NB4 (cell line): ENCODE data around the gene KIAA1217.

ENCODE experiments used
- DNase-seq: peaks from one replicate; pipeline ENCODE4 v3.0.0; 2010; ENCODE audit warnings: low read depth
- H3K4me3 ChIP-seq: one replicate; pipeline ENCODE4 v1.5.1; 2011; ENCODE audit warnings: mild to moderate bottlenecking, low read depth, low read length, moderate library complexity
- MYC ChIP-seq: IDR thresholded peaks from 2 replicates; pipeline ENCODE4 v1.6.1; 2011; ENCODE audit warnings: low read depth, low read length
- POLR2A ChIP-seq: IDR thresholded peaks from 2 replicates; pipeline ENCODE4 v1.6.1; 2011; ENCODE audit warnings: mild to moderate bottlenecking; ENCODE audit not compliant: insufficient read length; ENCODE audit errors: extremely low read depth
- TF ChIP-seq, protein P1 (sequence below): IDR thresholded peaks from 2 replicates; pipeline ENCODE4 v1.6.1; 2011; ENCODE audit warnings: low read depth, low read length
- TF ChIP-seq, protein P2 (sequence below): IDR thresholded peaks from one replicate; pipeline ENCODE4 v1.5.1; 2012; ENCODE audit warnings: low read depth, low read length

KIAA1217 gene

DNA sequence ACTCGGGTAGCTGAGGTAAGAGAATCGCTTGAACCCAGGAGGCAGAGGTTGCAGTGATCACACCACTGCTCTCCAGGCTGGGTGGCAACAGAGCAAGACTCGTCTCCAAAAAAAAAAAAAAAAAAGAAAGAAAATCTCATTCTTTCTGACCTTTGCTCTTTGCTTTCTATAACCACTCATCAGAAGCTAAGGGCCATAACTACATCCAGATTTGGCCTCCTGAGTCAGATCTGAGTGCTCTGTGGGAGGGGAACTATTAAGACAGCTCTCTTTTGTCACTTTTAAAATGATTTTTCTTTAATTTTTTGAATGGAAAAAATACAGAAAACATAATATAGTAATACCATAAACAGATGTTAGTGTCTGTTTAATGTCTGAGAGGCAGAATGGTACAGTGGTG, 210.1 kb downstream of the KIAA1217 start:
- H3K4me3 ChIP-seq, result no peak overlapping the region
- TF ChIP-seq, protein P1, sequence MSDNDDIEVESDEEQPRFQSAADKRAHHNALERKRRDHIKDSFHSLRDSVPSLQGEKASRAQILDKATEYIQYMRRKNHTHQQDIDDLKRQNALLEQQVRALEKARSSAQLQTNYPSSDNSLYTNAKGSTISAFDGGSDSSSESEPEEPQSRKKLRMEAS, result no peak
- TF ChIP-seq MYC (no peak), POLR2A (no peak)
- TF ChIP-seq, protein P2, sequence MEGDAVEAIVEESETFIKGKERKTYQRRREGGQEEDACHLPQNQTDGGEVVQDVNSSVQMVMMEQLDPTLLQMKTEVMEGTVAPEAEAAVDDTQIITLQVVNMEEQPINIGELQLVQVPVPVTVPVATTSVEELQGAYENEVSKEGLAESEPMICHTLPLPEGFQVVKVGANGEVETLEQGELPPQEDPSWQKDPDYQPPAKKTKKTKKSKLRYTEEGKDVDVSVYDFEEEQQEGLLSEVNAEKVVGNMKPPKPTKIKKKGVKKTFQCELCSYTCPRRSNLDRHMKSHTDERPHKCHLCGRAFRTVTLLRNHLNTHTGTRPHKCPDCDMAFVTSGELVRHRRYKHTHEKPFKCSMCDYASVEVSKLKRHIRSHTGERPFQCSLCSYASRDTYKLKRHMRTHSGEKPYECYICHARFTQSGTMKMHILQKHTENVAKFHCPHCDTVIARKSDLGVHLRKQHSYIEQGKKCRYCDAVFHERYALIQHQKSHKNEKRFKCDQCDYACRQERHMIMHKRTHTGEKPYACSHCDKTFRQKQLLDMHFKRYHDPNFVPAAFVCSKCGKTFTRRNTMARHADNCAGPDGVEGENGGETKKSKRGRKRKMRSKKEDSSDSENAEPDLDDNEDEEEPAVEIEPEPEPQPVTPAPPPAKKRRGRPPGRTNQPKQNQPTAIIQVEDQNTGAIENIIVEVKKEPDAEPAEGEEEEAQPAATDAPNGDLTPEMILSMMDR, result no peak
- DNase-seq, result no peak

DNA sequence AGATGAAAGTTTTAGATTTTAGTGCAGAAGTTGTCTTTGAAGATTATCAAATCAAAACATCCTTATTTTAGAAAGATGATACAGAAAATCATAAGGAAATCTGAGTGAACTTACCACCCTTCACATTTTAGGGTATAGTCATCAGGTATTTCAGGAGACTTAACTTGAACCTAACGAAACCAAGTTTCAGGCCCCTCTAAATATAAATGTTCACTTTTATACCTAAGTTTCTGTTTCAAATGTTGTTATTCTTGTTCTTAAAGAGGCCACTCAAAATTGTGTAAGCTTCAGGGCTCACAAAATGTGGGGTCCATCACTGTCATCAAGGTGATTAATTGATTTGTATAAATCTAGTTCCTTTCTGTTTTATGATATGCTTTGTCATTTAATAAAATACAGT, 216.2 kb downstream of the KIAA1217 start:
- no peak for DNase-seq
- H3K4me3 ChIP-seq, result no peak overlapping the region
- no peak for TF ChIP-seq MYC
- TF ChIP-seq, protein P1, result no peak
- TF ChIP-seq, protein P2, result no peak
- no peak for TF ChIP-seq POLR2A

DNA sequence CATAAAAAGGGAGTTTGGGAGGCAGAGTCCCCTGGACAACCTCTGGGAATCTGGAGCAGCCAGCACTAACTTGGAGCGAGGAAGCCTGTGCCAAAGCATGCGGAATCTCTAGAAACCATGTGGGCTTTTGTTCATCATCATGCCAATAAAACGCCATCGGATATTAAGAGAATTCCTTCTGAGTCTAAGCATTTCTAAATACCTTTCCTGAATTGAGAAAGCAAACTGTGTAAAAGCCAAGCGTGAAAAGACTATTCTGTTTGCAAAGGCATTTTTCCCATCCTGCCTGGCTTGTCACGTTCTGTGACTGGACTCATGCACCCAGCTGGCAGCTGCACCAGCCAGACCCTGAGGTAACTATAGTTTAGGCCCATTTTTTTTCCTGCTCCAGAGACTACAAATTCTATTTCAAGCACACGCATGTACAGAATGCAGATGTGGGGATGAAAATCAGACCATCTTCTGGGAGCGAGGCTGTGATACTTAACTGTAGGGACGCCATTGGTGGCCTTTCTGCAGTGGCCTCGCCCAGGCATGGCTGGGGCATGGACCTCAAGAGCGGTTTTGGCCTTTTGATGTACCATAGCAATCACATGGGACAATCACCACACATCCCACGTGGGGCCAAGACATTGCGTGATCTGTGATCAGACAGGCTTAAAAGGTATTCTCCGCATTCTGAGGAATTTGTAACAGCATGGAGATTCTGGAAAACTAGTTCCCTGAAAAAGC, 218.9 kb downstream of the KIAA1217 start:
- DNase-seq, result no peak
- TF ChIP-seq MYC, result no peak
- TF ChIP-seq, protein P1, result no peak
- no peak for TF ChIP-seq POLR2A
- TF ChIP-seq, protein P2, result no peak
- no peak overlapping the region for H3K4me3 ChIP-seq

DNA sequence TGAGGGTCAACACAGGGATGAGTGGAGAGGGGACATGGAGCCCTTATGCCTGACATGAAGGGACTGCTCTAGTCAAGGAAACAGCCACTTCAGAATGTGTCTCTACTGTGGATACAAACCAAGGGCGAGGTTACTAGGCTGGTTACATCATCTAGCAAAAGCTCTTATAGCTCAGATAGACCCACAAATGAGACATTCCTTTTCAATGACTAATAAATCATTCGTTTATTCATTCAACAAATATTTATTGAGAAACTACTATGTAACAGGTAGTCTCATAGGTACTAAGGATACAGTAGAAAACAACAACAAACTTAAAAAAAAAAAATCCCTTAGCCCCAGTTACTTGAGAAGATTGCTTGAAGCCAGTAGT, 219.5 kb downstream of the KIAA1217 start:
- no peak for TF ChIP-seq MYC
- no peak overlapping the region for H3K4me3 ChIP-seq
- DNase-seq, result no peak

DNA sequence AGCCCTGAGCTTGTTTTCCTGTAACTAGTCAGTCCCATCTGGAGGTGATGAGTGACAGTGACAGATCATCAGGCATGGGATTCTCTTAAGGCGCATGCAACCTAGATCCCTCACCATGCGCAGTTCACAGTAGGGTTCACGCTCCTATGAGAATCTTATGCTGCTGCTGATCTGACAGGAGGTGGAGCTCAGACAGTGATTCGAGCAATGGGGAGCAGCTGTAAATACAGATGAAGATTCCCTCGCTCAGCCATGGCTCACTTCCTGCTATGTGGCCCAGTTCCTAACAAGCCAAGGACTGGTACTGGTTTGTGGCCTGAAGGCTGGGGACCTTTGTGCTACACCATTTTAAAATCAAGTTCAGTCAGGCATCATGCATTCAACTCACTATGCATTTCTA, 221.7 kb downstream of the KIAA1217 start:
- TF ChIP-seq POLR2A (no peak), MYC (no peak)
- TF ChIP-seq, protein P2, result no peak
- TF ChIP-seq, protein P1, result no peak
- no peak for DNase-seq
- H3K4me3 ChIP-seq, result no peak overlapping the region

DNA sequence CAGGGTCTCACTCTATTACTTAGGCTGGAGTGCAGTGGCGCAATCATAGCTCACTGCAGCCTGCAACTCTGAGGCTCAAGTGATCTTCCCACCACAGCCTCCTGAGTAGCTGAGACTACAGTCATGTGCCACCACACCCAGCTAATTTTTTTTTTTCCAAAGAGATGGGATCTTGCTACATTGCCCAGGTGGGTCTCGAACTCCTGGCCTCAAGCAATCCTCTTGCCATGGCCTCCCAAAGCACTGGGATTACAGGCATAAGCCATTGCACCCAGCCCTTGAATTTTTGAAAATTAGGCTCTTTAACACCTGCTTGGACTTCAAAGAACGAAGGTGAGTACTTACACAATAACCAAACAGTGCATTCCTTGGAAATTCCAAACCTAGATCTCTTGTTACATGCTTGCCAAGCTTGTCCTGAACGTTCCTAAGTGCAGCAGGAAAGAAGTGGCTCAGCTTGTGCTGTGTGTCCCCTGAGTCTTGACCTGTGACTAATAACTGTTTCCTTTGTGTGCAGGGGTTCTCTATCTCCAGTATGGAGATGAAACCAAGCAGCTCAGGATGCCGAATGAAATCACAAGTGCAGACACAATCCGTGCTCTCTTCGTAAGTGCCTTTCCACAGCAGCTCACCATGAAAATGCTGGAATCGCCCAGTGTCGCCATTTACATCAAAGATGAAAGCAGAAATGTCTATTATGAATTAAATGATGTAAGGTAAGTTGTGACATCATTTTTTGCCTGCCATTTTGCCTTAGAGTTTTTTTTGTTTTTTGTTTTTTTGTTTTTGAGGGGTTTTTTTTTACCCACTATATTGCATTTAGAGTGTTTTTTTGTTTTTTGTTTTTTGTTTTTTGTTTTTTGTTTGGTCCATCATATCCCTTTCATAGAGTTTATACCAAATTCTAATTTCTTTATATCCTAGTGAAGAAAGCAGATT, 223.8 kb downstream of the KIAA1217 start:
- peak; percentile 14 for DNase-seq
- no peak overlapping the region for H3K4me3 ChIP-seq
- no peak for TF ChIP-seq MYC
